ENCODE data around the gene AASS.

AASS gene

GRCh38 chr7:122133477-122133876, 10.6 kb downstream of the AASS start:
- Histone ChIP-seq H3K27me3 (ENCODE audit: control insufficient read depth, insufficient read depth, low read length) (no peaks in the 10 kb centered on the region), H3K27ac (no peak overlapping the region), H3K4me2 (ENCODE audit: low read length) (no peak overlapping the region), H3K4me1 (peaks cover 4% of the 10 kb centered on the region), H3K9ac (no peak overlapping the region), H3K36me3 (ENCODE audit: control insufficient read depth, insufficient read depth, low read length) (no peaks in the 10 kb centered on the region), H3K9me3 (ENCODE audit: control insufficient read depth, low read length) (no peaks in the 10 kb centered on the region), H3K79me2 (no peaks in the 10 kb centered on the region), H2AFZ (no peak overlapping the region), H3K4me3 (ENCODE audit: low read depth, low read length) (no peak overlapping the region)
- TF ChIP-seq, protein P1, sequence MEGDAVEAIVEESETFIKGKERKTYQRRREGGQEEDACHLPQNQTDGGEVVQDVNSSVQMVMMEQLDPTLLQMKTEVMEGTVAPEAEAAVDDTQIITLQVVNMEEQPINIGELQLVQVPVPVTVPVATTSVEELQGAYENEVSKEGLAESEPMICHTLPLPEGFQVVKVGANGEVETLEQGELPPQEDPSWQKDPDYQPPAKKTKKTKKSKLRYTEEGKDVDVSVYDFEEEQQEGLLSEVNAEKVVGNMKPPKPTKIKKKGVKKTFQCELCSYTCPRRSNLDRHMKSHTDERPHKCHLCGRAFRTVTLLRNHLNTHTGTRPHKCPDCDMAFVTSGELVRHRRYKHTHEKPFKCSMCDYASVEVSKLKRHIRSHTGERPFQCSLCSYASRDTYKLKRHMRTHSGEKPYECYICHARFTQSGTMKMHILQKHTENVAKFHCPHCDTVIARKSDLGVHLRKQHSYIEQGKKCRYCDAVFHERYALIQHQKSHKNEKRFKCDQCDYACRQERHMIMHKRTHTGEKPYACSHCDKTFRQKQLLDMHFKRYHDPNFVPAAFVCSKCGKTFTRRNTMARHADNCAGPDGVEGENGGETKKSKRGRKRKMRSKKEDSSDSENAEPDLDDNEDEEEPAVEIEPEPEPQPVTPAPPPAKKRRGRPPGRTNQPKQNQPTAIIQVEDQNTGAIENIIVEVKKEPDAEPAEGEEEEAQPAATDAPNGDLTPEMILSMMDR (IDR thresholded peaks at IDR 0.05) = no peak

- TF ChIP-seq, protein P1 (IDR thresholded peaks at IDR 0.05) = no peak
- Histone ChIP-seq H3K27ac (no peak overlapping the region), H2AFZ (no peak overlapping the region), H3K4me1 (peaks cover 3% of the 10 kb centered on the region), H3K79me2 (no peaks in the 10 kb centered on the region), H3K27me3 (ENCODE audit: control insufficient read depth, insufficient read depth, low read length) (no peaks in the 10 kb centered on the region), H3K4me3 (ENCODE audit: low read depth, low read length) (no peak overlapping the region), H3K9ac (no peak overlapping the region), H3K36me3 (ENCODE audit: control insufficient read depth, insufficient read depth, low read length) (no peaks in the 10 kb centered on the region), H3K9me3 (ENCODE audit: control insufficient read depth, low read length) (no peaks in the 10 kb centered on the region), H3K4me2 (ENCODE audit: low read length) (no peak overlapping the region)
Measured at GRCh38 chr7:122132341-122132740, 11.7 kb downstream of the AASS start.

- TF ChIP-seq, protein P1 (IDR thresholded peaks at IDR 0.05) = no peak
- Histone ChIP-seq H3K4me3 (ENCODE audit: low read depth, low read length) (no peak overlapping the region), H3K79me2 (no peaks in the 10 kb centered on the region), H3K27ac (no peak overlapping the region), H3K9me3 (ENCODE audit: control insufficient read depth, low read length) (no peaks in the 10 kb centered on the region), H3K4me1 (no peaks in the 10 kb centered on the region), H3K4me2 (ENCODE audit: low read length) (no peak overlapping the region), H3K27me3 (ENCODE audit: control insufficient read depth, insufficient read depth, low read length) (no peaks in the 10 kb centered on the region), H2AFZ (no peak overlapping the region), H3K36me3 (ENCODE audit: control insufficient read depth, insufficient read depth, low read length) (no peaks in the 10 kb centered on the region), H3K9ac (no peak overlapping the region)
Measured at GRCh38 chr7:122123746-122124145, 20.3 kb downstream of the AASS start.

DNA sequence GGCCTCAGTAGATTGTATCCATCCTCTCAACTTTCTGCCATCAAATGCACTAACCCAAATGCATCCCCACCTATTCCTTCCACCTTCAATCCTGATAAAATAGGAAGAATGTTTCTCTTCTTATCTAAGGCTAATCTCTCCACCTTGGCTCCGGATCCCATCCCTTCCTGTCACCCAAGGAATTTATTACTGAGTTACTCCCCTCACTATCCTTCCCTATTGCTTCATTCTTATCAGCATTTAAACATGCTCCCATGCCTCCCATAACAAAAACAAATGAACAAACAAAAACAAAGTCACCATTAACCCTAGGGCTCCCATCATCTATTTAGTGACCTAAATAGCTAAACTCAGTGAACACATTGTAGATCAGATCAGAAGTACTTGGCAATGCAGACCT, 25.3 kb downstream of the AASS start:
- Histone ChIP-seq H3K36me3 (ENCODE audit: control insufficient read depth, insufficient read depth, low read length) (no peaks in the 10 kb centered on the region), H3K4me1 (no peaks in the 10 kb centered on the region), H3K79me2 (no peaks in the 10 kb centered on the region), H3K4me3 (ENCODE audit: low read depth, low read length) (no peak overlapping the region), H3K27ac (no peak overlapping the region), H3K27me3 (ENCODE audit: control insufficient read depth, insufficient read depth, low read length) (no peaks in the 10 kb centered on the region), H3K4me2 (ENCODE audit: low read length) (no peak overlapping the region), H3K9me3 (ENCODE audit: control insufficient read depth, low read length) (no peaks in the 10 kb centered on the region), H3K9ac (no peak overlapping the region), H2AFZ (no peak overlapping the region)
- TF ChIP-seq, protein P1 (IDR thresholded peaks at IDR 0.05) = no peak

GRCh38 chr7:122103064-122103463, 41.0 kb downstream of the AASS start:
- Histone ChIP-seq H3K79me2 (no peaks in the 10 kb centered on the region), H3K36me3 (ENCODE audit: control insufficient read depth, insufficient read depth, low read length) (no peaks in the 10 kb centered on the region), H3K4me2 (ENCODE audit: low read length) (no peak overlapping the region), H3K4me1 (no peaks in the 10 kb centered on the region), H3K27me3 (ENCODE audit: control insufficient read depth, insufficient read depth, low read length) (no peaks in the 10 kb centered on the region), H2AFZ (no peak overlapping the region), H3K4me3 (ENCODE audit: low read depth, low read length) (no peak overlapping the region), H3K27ac (no peak overlapping the region), H3K9ac (no peak overlapping the region), H3K9me3 (ENCODE audit: control insufficient read depth, low read length) (no peaks in the 10 kb centered on the region)
- TF ChIP-seq, protein P1 (IDR thresholded peaks at IDR 0.05) = no peak

All from parathyroid adenoma (tissue), 2 donors.